ENCODE results near the gene HS1BP3. TPM values are rescaled to one million over a fixed set of nuclear protein-coding genes. Genes with fewer than 3 reads are reported as not detected.
A peak's percentile ranks its signal among the peaks of the same experiment; 100 is the strongest.

The HS1BP3 gene
- total RNA-seq, 1 donor, result 18.0 TPM

DNA sequence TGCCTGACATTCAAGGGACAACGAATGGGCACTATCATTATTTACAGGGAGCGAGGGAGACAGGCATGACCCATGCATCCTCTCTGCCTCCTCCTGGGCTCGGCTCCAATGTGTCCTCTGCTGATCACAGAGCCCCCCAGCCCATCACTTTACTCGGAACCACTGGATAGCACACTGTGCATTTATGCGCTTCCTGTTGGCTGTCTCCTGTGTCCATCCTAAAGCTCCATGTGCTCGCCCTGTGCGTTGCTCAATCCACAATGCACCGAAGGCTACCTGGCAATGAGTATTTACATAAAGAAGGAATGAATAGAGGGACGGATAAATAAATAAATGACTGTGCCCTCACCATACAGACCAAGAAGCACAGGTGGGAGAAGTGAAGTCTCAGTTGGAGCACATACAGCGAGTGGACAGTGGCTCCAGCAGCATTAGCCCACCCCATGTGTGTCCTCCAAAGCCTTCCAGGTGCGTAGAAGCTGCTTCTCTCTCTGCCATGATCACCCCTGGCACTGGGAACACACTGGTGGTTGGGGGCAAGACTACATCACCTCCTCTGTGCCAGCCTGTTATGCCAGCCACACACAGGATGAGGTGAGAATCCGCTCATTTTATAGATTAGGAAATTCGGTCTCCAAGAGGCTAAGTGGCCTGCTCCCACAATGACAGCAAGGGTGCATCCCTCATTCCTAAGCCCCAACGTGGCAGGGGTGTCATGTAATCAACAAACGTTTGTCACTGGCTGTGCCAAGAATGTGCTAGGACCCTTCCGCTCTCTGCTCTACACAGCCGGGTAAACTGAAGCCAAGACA is 13.7 kb upstream of the HS1BP3 start:
- no peak for DNase-seq (ENCODE audit: low read depth in 2 of 3, low spot score in 2 of 3)

- no peak for DNase-seq (ENCODE audit: low read depth in 2 of 3, low spot score in 2 of 3)
These were observed 13.1 kb upstream of the HS1BP3 start for GRCh38 chr2:20664071-20664390.

- no peak for DNase-seq (ENCODE audit: low read depth in 2 of 3, low spot score in 2 of 3)
These were observed 12.5 kb upstream of the HS1BP3 start for GRCh38 chr2:20663196-20664070.

- DNase-seq (ENCODE audit: low read depth in 2 of 3, low spot score in 2 of 3), result no peak
These were observed 11.5 kb upstream of the HS1BP3 start for GRCh38 chr2:20662308-20662937.

GRCh38 chr2:20661421-20662307 is 10.8 kb upstream of the HS1BP3 start:
- peak; percentile 47 to 80 (median 63) for DNase-seq (ENCODE audit: low read depth in 2 of 3, low spot score in 2 of 3)

GRCh38 chr2:20660506-20661420 is 9.9 kb upstream of the HS1BP3 start:
- no peak for DNase-seq (ENCODE audit: low read depth in 2 of 3, low spot score in 2 of 3)

DNA sequence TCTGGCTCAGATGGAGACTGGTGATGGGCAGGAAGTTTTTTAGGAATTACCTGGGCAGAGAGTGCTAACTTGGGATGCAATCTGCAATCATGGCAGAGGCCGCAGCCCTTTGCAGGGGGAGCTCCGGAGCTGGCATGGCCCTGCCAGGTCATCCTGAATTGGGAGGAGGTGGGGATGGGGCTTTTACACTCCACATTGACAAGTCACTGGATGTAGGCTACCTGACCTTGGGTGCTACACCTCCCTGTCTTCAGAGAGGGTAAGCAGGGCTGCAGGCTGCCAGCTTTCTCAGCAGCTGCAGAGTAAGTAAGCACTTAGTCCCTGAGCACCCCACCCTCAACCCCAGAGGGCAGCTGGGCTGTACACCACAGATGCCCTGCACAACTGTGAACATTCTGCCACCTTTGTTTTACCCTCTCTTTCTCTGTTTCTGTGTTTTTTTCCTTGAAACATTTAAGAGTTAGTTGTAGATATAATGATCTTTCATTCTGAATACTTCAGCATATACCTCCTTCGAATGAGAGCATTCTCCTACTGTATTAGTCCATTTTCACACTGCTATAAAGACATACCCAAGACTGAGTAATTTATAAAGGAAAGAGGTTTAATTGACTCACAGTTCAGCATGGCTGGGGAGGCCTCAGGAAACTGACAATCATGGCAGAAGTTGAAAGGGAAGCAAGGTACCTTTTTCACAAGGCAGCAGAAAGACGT is 6.8 kb upstream of the HS1BP3 start:
- DNase-seq (ENCODE audit: low read depth in 2 of 3, low spot score in 2 of 3), result no peak

GRCh38 chr2:20656561-20656960 is 5.7 kb upstream of the HS1BP3 start:
- no peak for DNase-seq (ENCODE audit: low read depth in 2 of 3, low spot score in 2 of 3)

- DNase-seq (ENCODE audit: low read depth in 2 of 3, low spot score in 2 of 3), result no peak
These were observed 3.6 kb upstream of the HS1BP3 start for GRCh38 chr2:20654535-20654813.

DNA sequence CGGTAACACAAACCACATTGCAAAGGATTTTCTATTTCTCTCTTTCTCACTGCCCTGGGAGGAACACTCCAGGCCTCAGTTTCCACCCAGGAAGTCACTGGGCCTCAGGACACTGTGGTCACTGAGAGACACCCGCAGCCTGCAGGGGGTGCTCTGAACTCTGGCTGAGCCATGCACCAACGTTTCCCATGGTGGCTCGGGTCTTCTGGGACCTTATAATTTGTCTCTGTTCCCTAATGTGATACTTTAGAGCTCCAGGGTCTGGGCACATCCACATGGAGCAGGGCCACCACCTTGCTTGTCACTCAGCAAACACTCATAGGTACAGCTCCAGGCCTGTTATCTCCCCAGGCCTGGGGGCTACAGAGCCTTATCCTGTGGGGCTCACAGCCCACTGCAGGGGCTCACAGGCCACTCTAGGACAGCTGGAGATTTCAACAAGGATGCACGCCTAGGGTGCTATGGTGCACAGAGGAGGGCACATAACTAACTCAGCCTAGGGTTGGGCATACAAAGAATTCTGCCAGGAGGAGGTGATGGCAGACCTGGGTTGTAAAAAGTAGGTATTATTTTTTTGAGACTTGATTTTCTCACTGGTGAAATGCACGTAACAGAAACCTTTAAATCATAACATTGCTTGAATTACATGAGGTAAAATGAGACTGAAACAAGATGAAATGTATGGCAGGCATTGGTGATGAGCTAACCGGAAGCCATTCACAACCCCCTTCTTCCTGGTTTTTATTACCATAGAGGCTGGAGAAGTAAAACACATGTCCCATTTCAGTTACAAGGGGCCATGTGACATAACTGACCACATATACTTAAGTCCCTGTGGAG is 3.0 kb upstream of the HS1BP3 start:
- no peak for DNase-seq (ENCODE audit: low read depth in 2 of 3, low spot score in 2 of 3)

- DNase-seq (ENCODE audit: low read depth in 2 of 3, low spot score in 2 of 3), result no peak
These were observed 2.0 kb upstream of the HS1BP3 start for GRCh38 chr2:20652673-20653575.

DNA sequence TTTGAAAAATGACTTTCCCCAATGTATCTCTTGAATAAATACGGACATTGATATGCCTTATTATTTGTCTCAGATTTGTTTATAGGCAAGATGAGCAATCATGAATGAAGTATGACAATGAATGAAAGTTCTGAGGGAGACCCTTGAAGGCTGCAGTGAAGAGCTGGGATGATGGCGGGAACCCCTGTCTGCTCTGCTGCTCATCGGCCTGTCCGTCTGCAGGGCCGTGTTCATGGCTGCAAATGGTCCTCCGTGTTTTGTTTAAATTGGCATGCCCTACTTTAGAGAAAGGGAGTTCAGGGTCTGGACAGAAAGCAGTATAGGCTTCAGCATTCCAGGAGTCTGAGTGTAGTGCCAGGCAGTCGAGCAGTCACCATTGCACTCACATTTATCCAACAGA is 1.2 kb upstream of the HS1BP3 start:
- no peak for DNase-seq (ENCODE audit: low read depth in 2 of 3, low spot score in 2 of 3)

- DNase-seq (ENCODE audit: low read depth in 2 of 3, low spot score in 2 of 3), result no peak
These were observed 817 bp upstream of the HS1BP3 start for GRCh38 chr2:20651731-20652099.

DNA sequence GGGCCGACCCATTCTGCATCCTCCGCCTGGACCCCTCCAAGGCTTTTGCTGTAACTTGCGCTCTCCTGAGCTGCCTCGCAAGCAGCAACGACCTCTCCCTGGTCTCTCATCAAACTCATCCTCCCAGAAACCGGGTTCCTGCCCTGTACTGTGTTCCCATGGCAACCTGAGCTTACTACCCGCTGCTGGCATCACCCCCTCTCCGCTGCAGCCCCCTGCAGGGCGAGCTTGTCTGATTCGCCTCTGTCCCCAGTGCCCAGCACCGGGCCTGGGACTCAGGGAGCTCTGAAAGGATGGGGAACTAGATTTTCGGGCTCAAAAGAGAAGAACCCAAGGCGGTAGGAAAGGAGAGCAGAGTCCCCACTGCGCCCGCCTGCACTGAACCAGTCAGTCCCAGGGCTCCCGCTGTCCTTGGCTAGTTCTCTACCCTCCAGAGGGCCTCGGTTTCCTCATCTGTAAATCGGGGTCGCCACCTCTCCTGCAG is 463 bp downstream of the HS1BP3 start:
- DNase-seq (ENCODE audit: low read depth in 2 of 3, low spot score in 2 of 3), result peak in 2 of 3 donors; percentile 35 to 41

GRCh38 chr2:20649976-20650375 is 922 bp downstream of the HS1BP3 start:
- no peak for DNase-seq (ENCODE audit: low read depth in 2 of 3, low spot score in 2 of 3)

DNA sequence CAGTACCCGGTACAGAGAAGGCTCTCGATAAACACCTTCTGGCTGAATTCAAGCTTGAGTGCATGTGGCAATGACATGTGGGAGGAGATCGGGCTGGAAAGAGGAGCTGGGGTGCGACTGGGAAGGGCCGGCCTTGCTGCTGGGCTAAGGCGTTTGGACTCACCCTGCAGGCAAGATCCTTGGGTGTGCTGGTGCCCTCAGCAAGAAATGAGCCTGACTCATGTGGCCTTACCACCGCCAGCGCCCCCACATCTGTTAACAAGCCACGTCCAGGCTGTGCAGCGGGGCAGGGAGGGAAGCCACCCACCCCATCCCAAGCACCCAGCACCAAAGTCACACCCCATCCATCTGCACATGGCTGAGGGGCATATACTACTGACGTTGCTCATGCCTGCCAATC is 1.3 kb downstream of the HS1BP3 start:
- no peak for DNase-seq (ENCODE audit: low read depth in 2 of 3, low spot score in 2 of 3)

DNA sequence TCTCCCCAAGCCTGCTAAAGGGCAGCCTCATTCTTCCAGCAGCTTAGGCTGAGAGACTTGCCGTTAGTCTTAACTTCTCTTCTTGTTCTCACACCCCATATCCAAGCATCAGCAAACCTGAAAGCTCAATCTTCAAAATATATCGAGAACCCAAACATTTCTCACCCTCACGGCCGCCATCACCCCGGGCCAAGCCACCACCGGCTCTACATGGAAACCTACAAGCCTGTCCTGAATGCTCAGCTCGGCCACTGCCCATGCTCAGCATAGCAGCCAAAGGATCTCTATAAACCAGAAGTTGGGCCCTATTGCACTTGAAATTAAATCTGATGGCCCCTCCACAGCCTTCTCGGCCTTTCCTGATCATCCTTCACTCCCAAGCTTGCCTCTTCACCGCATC is 2.1 kb downstream of the HS1BP3 start:
- DNase-seq (ENCODE audit: low read depth in 2 of 3, low spot score in 2 of 3), result no peak
